ENCODE results near the gene PHYHIPL.
"Not testable (repeated sequence)": the region's sequence is repeated elsewhere in the genome, so short reads cannot be mapped to it uniquely, and the experiment has no call there.

Gene PHYHIPL

DNA sequence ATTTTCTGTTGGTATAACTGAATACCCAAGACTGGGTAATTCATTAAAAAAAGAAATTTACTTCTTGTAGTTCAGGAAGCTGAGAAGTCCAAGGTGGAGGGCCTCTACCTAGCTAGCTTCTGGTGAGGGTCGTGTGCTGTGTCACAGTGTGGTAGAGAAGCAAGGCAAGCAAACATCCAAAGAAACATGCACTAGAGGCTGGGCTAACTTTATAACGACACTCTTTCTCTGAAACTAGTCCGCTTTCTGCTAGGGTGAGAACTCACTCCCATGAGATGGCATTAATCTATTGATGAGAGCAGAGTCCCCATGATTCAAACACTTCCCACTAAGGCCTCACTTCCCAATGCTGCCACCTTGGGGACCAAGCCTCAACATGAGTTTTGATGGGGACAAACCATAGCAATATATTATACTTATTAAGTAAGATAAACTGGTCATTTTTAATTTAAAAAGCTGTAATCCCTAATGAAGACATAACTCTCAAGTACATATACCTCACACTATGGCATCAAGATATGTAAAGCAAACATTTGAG is 50.8 kb downstream of the PHYHIPL start:
- Mint-ChIP-seq H3K4me3 (no peak overlapping the region), H3K27ac (no peak overlapping the region), H3K4me1 (no peaks in the 10 kb centered on the region), H3K27me3 (peaks cover 0 to 5% of the 10 kb centered on the region in 2 donors), H3K9me3 (no peaks in the 10 kb centered on the region), H3K36me3 (no peaks in the 10 kb centered on the region)
- DNase-seq, result no peak
- no peak for ATAC-seq (replicated peaks)

DNA sequence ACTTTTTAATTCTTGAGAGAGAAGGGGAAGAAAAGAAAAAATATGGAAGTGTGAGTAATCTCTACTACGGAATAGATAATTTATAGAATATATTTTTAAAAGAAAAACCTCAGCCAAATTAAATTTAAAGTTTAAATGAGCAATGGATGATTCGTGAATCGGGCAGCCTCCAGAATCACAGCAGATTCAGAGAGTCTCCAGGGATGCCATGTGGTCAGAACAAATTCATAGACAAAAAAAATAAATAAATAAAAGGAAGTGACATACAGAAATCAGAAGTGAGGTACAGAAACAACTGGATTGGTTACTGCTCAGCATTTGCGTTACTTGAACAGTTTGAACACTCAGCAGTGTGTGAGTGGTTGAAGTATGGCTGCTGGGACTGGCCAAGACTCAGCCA is 53.0 kb downstream of the PHYHIPL start:
- no peaks in the 10 kb centered on the region for H3K4me1 Mint-ChIP-seq
- no peak for DNase-seq
- H3K27me3 Mint-ChIP-seq, result peaks cover 0 to 5% of the 10 kb centered on the region in 2 donors
- no peak overlapping the region for H3K27ac Mint-ChIP-seq
- no peak overlapping the region for H3K4me3 Mint-ChIP-seq
- no peaks in the 10 kb centered on the region for H3K36me3 Mint-ChIP-seq
- H3K9me3 Mint-ChIP-seq, result no peaks in the 10 kb centered on the region
- no peak for ATAC-seq (replicated peaks)

DNA sequence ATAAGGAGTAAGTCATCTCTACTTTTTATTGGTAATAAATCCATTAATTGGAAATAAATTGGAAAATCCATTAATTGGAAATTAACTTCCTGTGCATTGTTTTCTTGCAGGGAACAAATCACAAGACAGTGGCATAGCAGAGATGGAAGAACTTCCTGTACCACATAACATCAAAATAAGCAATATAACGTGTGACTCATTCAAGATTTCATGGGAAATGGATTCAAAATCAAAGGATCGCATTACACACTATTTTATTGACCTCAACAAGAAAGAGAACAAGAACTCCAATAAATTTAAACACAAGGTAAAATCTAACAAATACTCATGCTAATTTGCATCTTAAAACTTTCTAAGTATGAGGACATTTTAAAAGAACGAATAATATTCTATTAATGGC is 57.8 kb downstream of the PHYHIPL start:
- Mint-ChIP-seq H3K4me3 (no peak overlapping the region), H3K36me3 (no peaks in the 10 kb centered on the region), H3K9me3 (peaks cover 0 to 2% of the 10 kb centered on the region in 2 donors), H3K27ac (no peak overlapping the region), H3K27me3 (peaks cover 0 to 4% of the 10 kb centered on the region in 2 donors), H3K4me1 (no peaks in the 10 kb centered on the region)
- no peak for DNase-seq
- ATAC-seq (replicated peaks), result no peak

DNA sequence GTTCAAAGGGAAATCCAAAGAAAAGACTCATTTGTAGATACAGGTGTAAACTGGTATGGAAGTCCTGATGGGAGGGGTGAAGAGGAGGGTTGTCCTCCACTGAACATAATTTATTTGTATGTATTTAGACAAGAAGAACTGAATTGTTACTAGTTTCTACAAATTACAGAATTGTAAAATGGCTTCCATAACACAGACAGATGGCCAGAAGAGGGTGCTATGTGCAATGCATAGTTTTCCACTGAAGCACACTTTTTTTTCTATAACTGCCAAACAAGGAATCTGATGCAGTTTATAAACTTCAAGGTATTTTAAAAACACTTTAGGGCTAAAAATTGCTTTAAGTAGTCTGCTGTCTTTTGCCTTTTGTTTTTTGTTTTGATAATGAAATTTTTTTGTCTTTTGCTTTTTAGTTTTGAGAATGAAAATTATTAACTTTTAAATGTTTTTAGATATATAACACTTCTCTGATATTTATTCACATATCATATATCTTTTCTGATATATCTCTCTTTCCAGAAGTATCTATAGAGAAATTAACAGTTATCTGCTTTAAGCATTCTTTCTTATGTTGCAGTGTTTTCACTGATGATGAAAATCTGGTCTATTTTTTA is 58.5 kb downstream of the PHYHIPL start:
- H3K4me1 Mint-ChIP-seq, result no peaks in the 10 kb centered on the region
- H3K36me3 Mint-ChIP-seq, result no peaks in the 10 kb centered on the region

DNA sequence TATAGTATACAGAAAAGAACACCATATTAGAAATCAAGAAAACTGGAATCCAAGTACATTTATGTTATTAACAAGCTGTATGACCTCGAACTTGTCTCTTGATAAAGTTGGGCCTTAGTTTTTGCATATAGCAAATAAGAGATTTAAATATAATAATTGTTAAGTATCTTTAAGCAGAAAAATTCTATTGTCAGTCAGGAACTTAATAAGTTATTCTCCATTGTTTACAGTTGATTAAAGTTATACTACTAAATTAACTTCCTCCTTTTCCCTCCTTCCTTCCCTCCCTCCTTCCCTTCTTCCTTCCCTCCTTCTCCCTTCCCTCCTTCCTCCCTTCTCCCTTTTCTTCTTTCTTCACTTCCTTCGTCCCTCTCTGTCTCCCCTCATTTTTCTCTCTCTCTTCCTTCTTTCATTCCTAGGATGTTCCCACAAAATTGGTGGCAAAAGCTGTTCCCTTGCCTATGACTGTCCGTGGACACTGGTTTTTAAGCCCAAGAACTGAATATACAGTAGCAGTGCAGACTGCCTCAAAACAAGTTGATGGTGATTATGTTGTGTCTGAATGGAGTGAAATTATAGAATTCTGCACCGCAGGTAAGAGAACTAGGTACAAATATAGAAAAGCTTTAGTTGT is 59.7 kb downstream of the PHYHIPL start:
- no peak overlapping the region for H3K4me3 Mint-ChIP-seq
- ATAC-seq (replicated peaks) (no peak), DNase-seq (no peak)
- peaks cover 0 to 2% of the 10 kb centered on the region in 2 donors for H3K9me3 Mint-ChIP-seq
- no peaks in the 10 kb centered on the region for H3K36me3 Mint-ChIP-seq
- H3K4me1 Mint-ChIP-seq, result no peaks in the 10 kb centered on the region
- H3K27me3 Mint-ChIP-seq, result peaks cover 0 to 5% of the 10 kb centered on the region in 2 donors
- no peak overlapping the region for H3K27ac Mint-ChIP-seq

More for the DNA sequence above, 58.5 kb downstream of the PHYHIPL start:
- DNase-seq, result no peak
- H3K4me3 Mint-ChIP-seq, result no peak overlapping the region
- H3K9me3 Mint-ChIP-seq, result peaks cover 0 to 2% of the 10 kb centered on the region in 2 donors
- no peak overlapping the region for H3K27ac Mint-ChIP-seq
- ATAC-seq (replicated peaks), result no peak
- peaks cover 0 to 4% of the 10 kb centered on the region in 2 donors for H3K27me3 Mint-ChIP-seq

DNA sequence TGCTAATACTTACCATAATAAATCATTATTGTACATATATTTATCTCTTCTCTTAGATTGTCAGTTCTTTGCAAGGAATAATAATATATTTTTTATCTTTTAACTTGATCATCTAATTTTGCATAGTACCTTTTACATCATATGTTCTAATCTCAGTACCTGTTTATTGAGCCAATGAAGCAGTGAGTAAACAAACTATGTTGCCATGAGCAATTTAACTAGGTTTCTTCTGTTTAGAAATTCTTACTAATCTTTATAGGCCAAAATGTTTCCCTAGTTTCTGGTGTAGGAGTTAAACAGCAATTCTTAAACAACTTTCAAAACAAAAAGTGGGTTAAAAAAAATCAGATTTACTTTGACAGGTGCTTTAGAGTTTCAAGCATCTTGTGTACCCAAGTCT is 61.3 kb downstream of the PHYHIPL start:
- peaks cover 0 to 9% of the 10 kb centered on the region in 2 donors for H3K27me3 Mint-ChIP-seq
- ATAC-seq (replicated peaks) (no peak), DNase-seq (no peak)
- no peaks in the 10 kb centered on the region for H3K4me1 Mint-ChIP-seq
- no peak overlapping the region for H3K4me3 Mint-ChIP-seq
- H3K36me3 Mint-ChIP-seq, result no peaks in the 10 kb centered on the region
- peaks cover 0 to 2% of the 10 kb centered on the region in 2 donors for H3K9me3 Mint-ChIP-seq
- H3K27ac Mint-ChIP-seq, result no peak overlapping the region

DNA sequence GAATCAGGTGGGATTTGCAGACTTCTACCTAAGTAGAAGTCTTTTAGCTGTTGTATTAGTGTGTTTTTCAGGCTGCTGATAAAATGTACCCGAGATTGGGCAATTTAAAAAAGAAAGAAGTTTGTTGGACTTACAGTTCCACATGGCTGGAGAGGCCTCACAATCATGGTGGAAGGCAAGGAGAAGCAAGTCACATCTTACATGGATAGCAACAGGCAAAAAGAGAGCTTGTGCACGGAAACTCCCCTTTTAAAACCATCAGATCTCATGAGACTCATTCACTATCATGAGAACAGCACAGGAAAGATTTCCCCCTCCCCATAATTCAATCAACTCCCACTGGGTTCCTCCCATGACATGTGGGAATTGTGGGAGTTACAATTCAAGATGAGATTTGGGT is 62.7 kb downstream of the PHYHIPL start:
- not testable (repeated sequence) for H3K27me3 Mint-ChIP-seq; H3K36me3 Mint-ChIP-seq; H3K27ac Mint-ChIP-seq; H3K4me1 Mint-ChIP-seq; DNase-seq; ATAC-seq (replicated peaks); H3K4me3 Mint-ChIP-seq; H3K9me3 Mint-ChIP-seq

DNA sequence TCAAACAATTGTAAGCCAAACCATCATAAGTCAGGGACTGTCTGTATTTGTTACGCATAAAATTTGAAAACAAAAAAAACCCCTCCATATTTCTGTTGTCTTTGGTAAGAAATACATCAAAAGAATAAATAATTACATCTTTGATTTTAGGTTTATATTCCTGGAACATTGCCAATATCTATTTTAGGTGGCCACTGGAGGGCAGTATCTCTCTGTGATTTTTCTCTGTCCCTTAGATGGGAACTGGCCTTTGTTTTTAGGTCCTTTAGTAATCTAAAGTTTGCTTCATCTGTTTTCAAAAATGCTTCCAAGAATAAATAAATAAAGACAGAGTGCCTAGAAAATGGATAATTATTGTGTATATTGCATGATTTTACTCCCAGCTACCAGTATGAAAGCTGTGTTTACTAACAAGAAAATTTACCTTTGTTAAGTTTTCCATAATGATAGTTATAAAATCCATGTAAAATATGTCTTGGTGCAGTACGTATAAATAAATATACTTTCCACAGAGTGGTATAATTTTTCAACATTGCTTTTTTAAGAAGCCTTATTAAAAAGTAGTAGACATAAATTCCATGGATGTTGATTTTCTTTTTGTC is 64.2 kb downstream of the PHYHIPL start:
- Mint-ChIP-seq H3K9me3 (peaks cover 0 to 2% of the 10 kb centered on the region in 2 donors), H3K27ac (no peak overlapping the region), H3K4me1 (no peaks in the 10 kb centered on the region), H3K36me3 (no peaks in the 10 kb centered on the region), H3K27me3 (peaks cover 0 to 9% of the 10 kb centered on the region in 2 donors), H3K4me3 (no peak overlapping the region)
- ATAC-seq (replicated peaks), result no peak
- no peak for DNase-seq

DNA sequence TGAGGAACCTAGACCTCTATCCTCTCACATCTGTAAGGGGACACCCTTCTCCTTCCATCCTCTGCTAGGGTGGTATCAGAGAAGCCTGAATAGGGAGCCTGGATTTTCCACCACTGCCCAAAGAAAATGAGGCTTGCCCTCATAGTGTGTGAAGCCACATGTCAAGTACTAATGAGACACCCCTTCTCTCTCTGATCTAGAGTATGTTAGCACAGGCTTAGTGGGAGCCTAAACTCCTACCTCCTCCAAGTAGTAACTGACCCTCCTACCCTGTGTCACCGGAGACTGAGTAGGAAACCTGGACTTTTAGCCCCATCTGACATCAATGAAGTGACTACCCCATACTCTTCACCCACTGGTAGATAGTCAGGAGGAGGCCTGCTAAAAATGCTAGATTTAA is 65.6 kb downstream of the PHYHIPL start:
- DNase-seq (no peak), ATAC-seq (replicated peaks) (no peak)
- no peaks in the 10 kb centered on the region for H3K36me3 Mint-ChIP-seq
- peaks cover 0 to 5% of the 10 kb centered on the region in 2 donors for H3K27me3 Mint-ChIP-seq
- H3K4me1 Mint-ChIP-seq, result no peaks in the 10 kb centered on the region
- no peak overlapping the region for H3K27ac Mint-ChIP-seq
- peaks cover 0 to 2% of the 10 kb centered on the region in 2 donors for H3K9me3 Mint-ChIP-seq
- no peak overlapping the region for H3K4me3 Mint-ChIP-seq

DNA sequence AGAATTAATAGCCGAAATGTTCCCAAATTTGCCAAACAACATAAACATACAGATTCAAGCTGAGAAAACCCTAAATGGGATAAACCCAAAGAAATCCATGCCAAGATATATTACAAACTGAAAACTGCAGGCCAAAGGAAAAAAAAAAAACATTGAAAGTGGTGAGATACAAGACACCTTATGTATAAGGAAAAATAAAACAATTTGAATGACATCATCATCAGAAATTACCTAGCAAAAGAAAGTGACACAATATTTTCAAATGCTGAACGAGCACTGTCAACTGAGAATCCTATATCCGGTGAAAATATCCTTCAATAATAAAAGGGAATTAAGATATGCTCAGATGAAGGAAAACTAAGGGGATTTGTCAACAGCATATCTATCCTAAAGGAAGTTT is 66.5 kb downstream of the PHYHIPL start:
- no peaks in the 10 kb centered on the region for H3K36me3 Mint-ChIP-seq
- peak overlapping the region; percentile 37 for H3K27ac Mint-ChIP-seq
- no peak overlapping the region for H3K4me3 Mint-ChIP-seq
- H3K9me3 Mint-ChIP-seq, result peaks cover 0 to 2% of the 10 kb centered on the region in 2 donors
- DNase-seq, result no peak
- peaks cover 0 to 5% of the 10 kb centered on the region in 2 donors for H3K27me3 Mint-ChIP-seq
- no peak for ATAC-seq (replicated peaks)
- no peaks in the 10 kb centered on the region for H3K4me1 Mint-ChIP-seq

DNA sequence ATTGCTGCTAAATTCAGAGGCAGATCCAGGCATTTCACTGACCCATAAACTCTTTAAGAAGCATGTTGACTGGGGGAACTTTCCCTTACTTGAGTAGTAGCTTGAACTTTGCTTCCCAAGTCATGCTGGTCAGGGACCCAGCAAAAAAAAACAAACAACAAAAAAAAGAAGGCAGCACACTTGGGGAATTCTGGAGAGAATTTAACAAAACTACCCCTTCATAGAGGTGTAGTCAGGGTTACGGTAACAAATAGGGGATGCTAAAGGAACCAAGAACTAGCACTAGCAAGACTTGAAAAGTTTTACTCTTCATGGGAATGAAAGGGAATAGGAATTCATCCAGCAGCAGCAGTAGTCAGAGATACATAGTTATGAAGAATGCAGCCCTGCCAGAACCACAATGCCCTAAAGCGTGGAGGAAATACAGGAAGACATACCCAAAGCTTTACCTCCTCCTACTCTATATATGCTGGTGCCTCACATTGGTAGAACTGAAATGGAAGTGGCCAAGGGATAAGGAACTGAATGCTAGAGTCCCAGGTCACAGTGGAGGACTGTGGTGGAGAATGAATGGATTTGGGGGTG is 67.3 kb downstream of the PHYHIPL start:
- H3K4me1 Mint-ChIP-seq, result no peaks in the 10 kb centered on the region
- ATAC-seq (replicated peaks) (no peak), DNase-seq (no peak)
- peaks cover 0 to 5% of the 10 kb centered on the region in 2 donors for H3K27me3 Mint-ChIP-seq
- no peak overlapping the region for H3K4me3 Mint-ChIP-seq
- no peak overlapping the region for H3K27ac Mint-ChIP-seq
- H3K36me3 Mint-ChIP-seq, result no peaks in the 10 kb centered on the region
- peaks cover 0 to 2% of the 10 kb centered on the region in 2 donors for H3K9me3 Mint-ChIP-seq

DNA sequence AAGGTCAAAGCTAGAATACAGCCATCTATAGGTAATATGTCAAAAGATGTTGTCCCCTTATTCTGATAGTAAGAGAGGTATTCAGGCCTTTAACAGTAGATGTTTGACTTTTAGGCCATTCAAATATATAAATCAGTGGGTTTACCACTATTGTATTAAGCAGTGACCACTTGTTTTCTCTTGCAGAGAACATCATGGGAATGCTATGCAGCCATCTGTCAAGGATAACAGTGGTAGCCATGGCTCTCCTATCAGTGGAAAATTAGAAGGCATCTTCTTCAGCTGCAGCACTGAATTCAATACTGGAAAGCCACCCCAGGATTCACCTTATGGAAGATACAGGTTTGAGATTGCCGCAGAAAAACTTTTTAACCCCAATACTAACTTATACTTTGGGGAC is 68.4 kb downstream of the PHYHIPL start:
- peaks cover 0 to 5% of the 10 kb centered on the region in 2 donors for H3K27me3 Mint-ChIP-seq
- H3K4me1 Mint-ChIP-seq, result no peaks in the 10 kb centered on the region
- no peak overlapping the region for H3K4me3 Mint-ChIP-seq
- H3K36me3 Mint-ChIP-seq, result no peaks in the 10 kb centered on the region
- H3K9me3 Mint-ChIP-seq, result no peaks in the 10 kb centered on the region
- H3K27ac Mint-ChIP-seq, result no peak overlapping the region
- ATAC-seq (replicated peaks) (no peak), DNase-seq (no peak)

DNA sequence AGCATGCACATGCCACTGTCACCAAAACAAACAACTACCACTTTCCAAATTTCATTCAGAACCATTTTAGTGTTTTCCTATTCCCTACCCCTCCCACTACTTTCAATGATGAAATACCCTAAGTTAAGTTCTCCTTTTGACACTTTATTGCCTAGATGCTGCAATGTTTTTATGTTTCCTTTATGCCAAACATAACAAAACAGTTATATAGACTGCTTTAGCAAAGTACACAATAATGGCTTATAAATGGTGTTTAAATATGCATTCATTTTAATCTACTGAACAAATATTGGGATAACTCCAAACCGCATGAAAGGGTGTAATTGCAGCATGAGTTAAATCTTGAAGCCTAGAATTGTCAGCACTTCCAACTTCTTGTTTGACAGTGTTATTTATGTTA is 69.2 kb downstream of the PHYHIPL start:
- Mint-ChIP-seq H3K36me3 (no peaks in the 10 kb centered on the region), H3K4me1 (no peaks in the 10 kb centered on the region), H3K4me3 (no peak overlapping the region), H3K9me3 (no peaks in the 10 kb centered on the region), H3K27me3 (peaks cover 0 to 5% of the 10 kb centered on the region in 2 donors), H3K27ac (no peak overlapping the region)
- DNase-seq, result no peak
- ATAC-seq (replicated peaks), result no peak

DNA sequence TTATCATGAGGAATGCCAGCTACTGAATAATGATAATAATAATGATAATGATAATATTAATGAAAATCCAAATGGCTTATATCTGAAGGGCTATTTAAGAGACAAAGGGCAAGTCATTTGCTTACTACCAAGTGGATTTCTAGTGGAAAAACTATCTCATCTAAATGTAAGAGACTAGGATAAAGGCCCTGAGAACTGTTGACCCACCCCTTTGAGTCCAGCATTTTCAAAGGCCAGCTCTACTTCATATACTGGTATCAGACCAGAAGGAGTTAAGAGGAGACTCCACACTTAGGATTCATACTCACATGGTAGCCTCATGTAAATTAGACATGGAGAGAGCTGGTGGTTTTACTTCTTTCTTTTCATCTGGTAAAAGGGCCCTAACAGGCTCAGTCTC is 76.0 kb downstream of the PHYHIPL start:
- H3K4me3 Mint-ChIP-seq, result no peak overlapping the region
- DNase-seq, result no peak
- H3K4me1 Mint-ChIP-seq, result no peaks in the 10 kb centered on the region
- H3K27me3 Mint-ChIP-seq, result no peaks in the 10 kb centered on the region
- no peak overlapping the region for H3K27ac Mint-ChIP-seq
- H3K9me3 Mint-ChIP-seq, result no peaks in the 10 kb centered on the region
- no peak for ATAC-seq (replicated peaks)
- H3K36me3 Mint-ChIP-seq, result no peaks in the 10 kb centered on the region

DNA sequence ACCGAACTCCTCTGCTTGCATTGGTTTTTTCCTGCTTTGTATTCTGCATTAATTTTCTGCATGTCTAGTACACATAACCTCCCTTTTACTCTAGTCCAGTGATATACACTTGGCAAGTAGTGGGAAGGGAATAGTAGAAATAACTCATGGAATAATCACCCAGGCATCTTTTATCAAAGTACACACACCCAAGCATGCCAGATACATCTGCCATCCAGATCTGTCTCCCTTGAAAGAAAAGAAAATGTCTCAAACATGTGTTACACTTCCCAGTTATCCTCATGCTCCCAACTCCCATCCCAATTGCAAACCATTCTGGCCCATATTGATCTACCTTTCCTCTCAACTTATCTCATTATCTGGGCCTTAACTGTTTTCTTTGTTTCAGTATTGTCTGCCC is 79.0 kb downstream of the PHYHIPL start:
- no peak overlapping the region for H3K4me3 Mint-ChIP-seq
- no peaks in the 10 kb centered on the region for H3K9me3 Mint-ChIP-seq
- no peak overlapping the region for H3K27ac Mint-ChIP-seq
- H3K36me3 Mint-ChIP-seq, result no peaks in the 10 kb centered on the region
- no peak for DNase-seq
- ATAC-seq (replicated peaks), result no peak
- no peaks in the 10 kb centered on the region for H3K4me1 Mint-ChIP-seq
- no peaks in the 10 kb centered on the region for H3K27me3 Mint-ChIP-seq
